ENCODE results near the gene ADGRD1. TPM values are rescaled to one million over a fixed set of nuclear protein-coding genes. Genes with fewer than 3 reads are reported as not detected.

Gene ADGRD1
- polyA plus RNA-seq, 6 donors from 2014 or later = 0.26 to 6.6 (median 1.9) TPM

- Mint-ChIP-seq H3K36me3 (no peaks in the 10 kb centered on the region), H3K4me1 (peaks cover 0 to 8% (median 4%) of the 10 kb centered on the region in 3 donors), H3K4me3 (no peak overlapping the region), H3K27ac (peak overlapping the region in 1 of 6 donors; percentile 21), H3K9me3 (peaks cover 0 to 2% (median 0%) of the 10 kb centered on the region in 7 donors), H3K27me3 (peaks cover 7 to 25% (median 20%) of the 10 kb centered on the region in 3 donors)
- ATAC-seq (ENCODE audit: low read depth in 2 of 2) (no peak), DNase-seq (no peak)
Observed at GRCh38 chr12:130959632-130960031, 5.9 kb downstream of the ADGRD1 start.

DNA sequence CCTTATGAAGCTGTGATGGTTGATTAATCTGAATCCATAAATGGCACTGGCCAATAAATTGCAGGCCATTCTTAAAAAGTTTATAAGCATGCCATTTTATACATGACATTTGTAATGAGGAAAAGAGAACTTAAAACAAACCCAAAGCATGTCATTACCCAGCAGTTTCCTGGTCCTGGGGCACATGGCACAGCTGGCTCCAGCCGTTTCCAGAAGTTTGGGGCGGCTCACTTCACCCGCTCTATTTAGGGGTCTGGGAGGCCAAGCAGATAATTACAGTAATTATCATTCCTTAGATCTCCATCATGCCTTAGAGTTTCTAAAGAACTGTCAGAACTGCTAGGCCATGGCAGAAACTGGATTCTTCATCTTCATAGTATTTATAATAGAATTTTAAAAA, 6.4 kb downstream of the ADGRD1 start:
- DNase-seq = no peak
- ATAC-seq (ENCODE audit: low read depth in 2 of 2) = no peak
- Mint-ChIP-seq H3K4me1 (peaks cover 0 to 4% (median 0%) of the 10 kb centered on the region in 3 donors), H3K27me3 (peaks cover 5 to 21% (median 20%) of the 10 kb centered on the region in 3 donors), H3K27ac (no peak overlapping the region), H3K36me3 (no peaks in the 10 kb centered on the region), H3K4me3 (no peak overlapping the region), H3K9me3 (peaks cover 0 to 2% (median 0%) of the 10 kb centered on the region in 7 donors)

- H3K4me1 Mint-ChIP-seq = peaks cover 0 to 4% (median 2%) of the 10 kb centered on the region in 3 donors
- H3K4me3 Mint-ChIP-seq = no peak overlapping the region
- DNase-seq = no peak
- ATAC-seq (ENCODE audit: low read depth in 2 of 2) = no peak
- peaks cover 0 to 2% (median 0%) of the 10 kb centered on the region in 7 donors for H3K9me3 Mint-ChIP-seq
- H3K27ac Mint-ChIP-seq = no peak overlapping the region
- H3K27me3 Mint-ChIP-seq = peaks cover 5 to 20% (median 20%) of the 10 kb centered on the region in 3 donors
- H3K36me3 Mint-ChIP-seq = no peaks in the 10 kb centered on the region
Observed at GRCh38 chr12:130960787-130961186, 7.1 kb downstream of the ADGRD1 start.

GRCh38 chr12:130961921-130962451, 8.3 kb downstream of the ADGRD1 start:
- no peak for ATAC-seq (ENCODE audit: low read depth in 2 of 2)
- Mint-ChIP-seq H3K4me3 (no peak overlapping the region), H3K4me1 (peaks cover 0 to 7% (median 3%) of the 10 kb centered on the region in 3 donors), H3K9me3 (peaks cover 0 to 2% (median 0%) of the 10 kb centered on the region in 7 donors), H3K36me3 (no peaks in the 10 kb centered on the region), H3K27ac (peak overlapping the region in 1 of 6 donors; percentile 82), H3K27me3 (peaks cover 5 to 20% (median 20%) of the 10 kb centered on the region in 3 donors)
- DNase-seq = no peak

DNA sequence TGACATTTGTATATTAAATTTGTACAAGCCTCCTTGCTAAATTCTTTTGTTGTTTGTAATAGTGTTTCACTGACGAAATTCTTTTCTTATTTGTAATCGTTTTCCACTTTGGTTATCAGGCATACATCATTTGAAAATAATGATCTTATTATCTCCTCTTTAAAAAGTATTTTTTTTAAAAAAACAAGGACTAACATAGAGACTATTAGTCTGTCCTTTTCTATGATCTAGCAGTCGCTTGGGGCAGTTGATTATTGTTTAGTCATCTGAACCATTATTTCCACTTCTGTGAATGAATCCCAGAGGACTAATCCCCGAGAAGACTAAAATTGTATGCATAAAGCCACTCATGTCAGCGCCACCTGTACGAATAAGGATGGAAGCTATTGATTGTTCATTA, 11.5 kb downstream of the ADGRD1 start:
- DNase-seq (no peak), ATAC-seq (ENCODE audit: low read depth in 2 of 2) (no peak)
- peaks cover 0 to 12% (median 10%) of the 10 kb centered on the region in 3 donors for H3K4me1 Mint-ChIP-seq
- no peak overlapping the region for H3K4me3 Mint-ChIP-seq
- no peaks in the 10 kb centered on the region for H3K9me3 Mint-ChIP-seq
- H3K36me3 Mint-ChIP-seq = peaks cover 0 to 5% of the 10 kb centered on the region in 2 donors
- H3K27ac Mint-ChIP-seq = no peak overlapping the region
- peaks cover 5 to 12% (median 11%) of the 10 kb centered on the region in 3 donors for H3K27me3 Mint-ChIP-seq

GRCh38 chr12:130965668-130966067, 12.0 kb downstream of the ADGRD1 start:
- Mint-ChIP-seq H3K36me3 (peaks cover 0 to 5% of the 10 kb centered on the region in 2 donors), H3K27me3 (peaks cover 2 to 9% (median 9%) of the 10 kb centered on the region in 3 donors), H3K4me1 (peaks cover 0 to 15% (median 12%) of the 10 kb centered on the region in 3 donors), H3K4me3 (no peak overlapping the region), H3K27ac (no peak overlapping the region), H3K9me3 (no peaks in the 10 kb centered on the region)
- ATAC-seq (ENCODE audit: low read depth in 2 of 2) (no peak), DNase-seq (no peak)

GRCh38 chr12:130966443-130967030, 12.8 kb downstream of the ADGRD1 start:
- peaks cover 0 to 18% (median 12%) of the 10 kb centered on the region in 3 donors for H3K4me1 Mint-ChIP-seq
- peaks cover 0 to 5% of the 10 kb centered on the region in 2 donors for H3K36me3 Mint-ChIP-seq
- no peaks in the 10 kb centered on the region for H3K9me3 Mint-ChIP-seq
- H3K4me3 Mint-ChIP-seq = peak overlapping the region in 1 of 8 donors; percentile 12
- H3K27me3 Mint-ChIP-seq = peaks cover 0 to under 1% (median under 1%) of the 10 kb centered on the region in 3 donors
- H3K27ac Mint-ChIP-seq = peak overlapping the region in 3 of 6 donors; percentile 56 to 82 (median 80)
- no peak for DNase-seq
- ATAC-seq (ENCODE audit: low read depth in 2 of 2) = no peak

DNA sequence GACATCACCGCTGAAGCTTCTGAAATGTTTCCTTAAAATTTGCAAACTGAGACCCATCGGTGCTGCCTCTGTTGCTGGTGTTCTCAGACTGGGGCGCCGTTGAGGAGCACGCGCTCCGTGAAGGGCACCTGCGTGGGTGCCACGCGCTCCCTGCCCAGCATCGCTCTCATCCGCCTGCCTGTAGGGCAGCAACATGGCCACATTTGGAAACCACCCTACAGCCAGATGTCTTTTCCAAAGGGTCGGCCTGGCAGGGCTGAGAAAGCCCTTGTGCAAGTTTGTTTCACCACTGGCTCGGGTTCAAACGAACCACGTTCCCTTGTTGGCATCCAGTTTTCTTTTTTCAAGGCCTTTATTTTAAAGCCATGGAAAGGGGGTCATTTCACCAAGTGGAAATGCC, 13.9 kb downstream of the ADGRD1 start:
- ATAC-seq (ENCODE audit: low read depth in 2 of 2) (no peak), DNase-seq (no peak)
- H3K4me1 Mint-ChIP-seq = peaks cover 0 to 20% (median 12%) of the 10 kb centered on the region in 3 donors
- no peaks in the 10 kb centered on the region for H3K9me3 Mint-ChIP-seq
- H3K27me3 Mint-ChIP-seq = no peaks in the 10 kb centered on the region
- peaks cover 0 to 10% of the 10 kb centered on the region in 2 donors for H3K36me3 Mint-ChIP-seq
- no peak overlapping the region for H3K4me3 Mint-ChIP-seq
- H3K27ac Mint-ChIP-seq = no peak overlapping the region

GRCh38 chr12:130968611-130969010, 14.9 kb downstream of the ADGRD1 start:
- DNase-seq = no peak
- H3K27ac Mint-ChIP-seq = no peak overlapping the region
- peaks cover 0 to 15% of the 10 kb centered on the region in 2 donors for H3K36me3 Mint-ChIP-seq
- H3K9me3 Mint-ChIP-seq = no peaks in the 10 kb centered on the region
- ATAC-seq (ENCODE audit: low read depth in 2 of 2) = no peak
- H3K4me1 Mint-ChIP-seq = peaks cover 0 to 20% (median 12%) of the 10 kb centered on the region in 3 donors
- no peak overlapping the region for H3K4me3 Mint-ChIP-seq
- H3K27me3 Mint-ChIP-seq = no peaks in the 10 kb centered on the region

GRCh38 chr12:130969223-130969622, 15.5 kb downstream of the ADGRD1 start:
- Mint-ChIP-seq H3K27me3 (no peaks in the 10 kb centered on the region), H3K4me1 (peaks cover 0 to 20% (median 12%) of the 10 kb centered on the region in 3 donors), H3K36me3 (peaks cover 0 to 20% of the 10 kb centered on the region in 2 donors)

GRCh38 chr12:130970165-130970907, 16.6 kb downstream of the ADGRD1 start:
- no peaks in the 10 kb centered on the region for H3K9me3 Mint-ChIP-seq
- H3K36me3 Mint-ChIP-seq = peaks cover 0 to 20% of the 10 kb centered on the region in 2 donors
- H3K4me1 Mint-ChIP-seq = peaks cover 0 to 20% (median 12%) of the 10 kb centered on the region in 3 donors
- H3K4me3 Mint-ChIP-seq = peak overlapping the region in 1 of 8 donors; percentile 25
- DNase-seq (no peak), ATAC-seq (ENCODE audit: low read depth in 2 of 2) (peak in 1 of 2 donors; percentile 30)
- no peaks in the 10 kb centered on the region for H3K27me3 Mint-ChIP-seq
- H3K27ac Mint-ChIP-seq = no peak overlapping the region

More at GRCh38 chr12:130969223-130969622, 15.5 kb downstream of the ADGRD1 start:
- no peak overlapping the region for H3K27ac Mint-ChIP-seq
- DNase-seq (no peak), ATAC-seq (ENCODE audit: low read depth in 2 of 2) (no peak)
- no peak overlapping the region for H3K4me3 Mint-ChIP-seq
- H3K9me3 Mint-ChIP-seq = no peaks in the 10 kb centered on the region

- Mint-ChIP-seq H3K27me3 (no peaks in the 10 kb centered on the region), H3K27ac (no peak overlapping the region), H3K4me3 (no peak overlapping the region), H3K36me3 (peaks cover 0 to 20% of the 10 kb centered on the region in 2 donors), H3K4me1 (peaks cover 0 to 18% (median 7%) of the 10 kb centered on the region in 3 donors), H3K9me3 (no peaks in the 10 kb centered on the region)
- no peak for DNase-seq
- no peak for ATAC-seq (ENCODE audit: low read depth in 2 of 2)
Observed at GRCh38 chr12:130970908-130971233, 17.2 kb downstream of the ADGRD1 start.

DNA sequence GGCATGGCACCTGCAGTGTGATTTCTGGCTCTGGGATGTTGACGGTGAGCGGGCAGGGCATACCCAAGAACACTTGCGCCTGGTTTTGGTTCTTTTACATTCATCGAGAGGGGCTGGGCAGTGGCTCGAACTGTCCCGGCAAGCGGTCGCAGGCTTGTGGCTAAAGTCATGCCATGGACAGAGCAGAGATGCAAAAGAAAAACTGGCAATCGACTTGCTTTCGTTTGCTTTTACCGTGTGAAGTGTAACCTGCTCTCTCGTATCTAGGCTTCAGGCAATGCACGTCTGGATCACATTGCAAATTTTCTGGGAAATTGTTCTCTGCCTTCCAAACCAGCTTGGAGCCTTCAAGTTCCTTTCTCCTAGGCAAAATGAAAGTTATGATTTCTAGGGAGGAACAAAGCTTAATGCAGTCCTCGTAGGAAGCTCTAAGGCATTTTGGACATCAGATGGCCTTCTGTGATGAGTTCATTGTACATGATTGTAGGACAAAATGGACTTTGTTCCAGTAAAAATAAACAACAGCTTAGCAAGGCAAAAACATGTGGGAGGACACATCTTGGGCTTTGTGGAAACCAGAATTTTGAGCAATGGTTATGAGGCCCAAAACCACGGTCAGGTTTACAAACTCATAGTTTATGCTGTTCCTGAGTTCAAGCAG, 18.3 kb downstream of the ADGRD1 start:
- H3K9me3 Mint-ChIP-seq = no peaks in the 10 kb centered on the region
- H3K27ac Mint-ChIP-seq = peak overlapping the region in 2 of 6 donors; percentile 7 to 38
- no peak for ATAC-seq (ENCODE audit: low read depth in 2 of 2)
- DNase-seq = no peak
- peaks cover 0 to 20% of the 10 kb centered on the region in 2 donors for H3K36me3 Mint-ChIP-seq
- H3K27me3 Mint-ChIP-seq = no peaks in the 10 kb centered on the region
- no peak overlapping the region for H3K4me3 Mint-ChIP-seq
- peaks cover 0 to 17% (median 5%) of the 10 kb centered on the region in 3 donors for H3K4me1 Mint-ChIP-seq

Data from naive B cell (primary cell).